PFSK-1 (cell line): ENCODE results near the gene CSNK1G3.

Experiments used
- POLR2AphosphoS5 ChIP-seq: IDR thresholded peaks from 2 replicates; pipeline ENCODE4 v1.6.1; 2012; ENCODE audit warnings: low read depth, mild to moderate bottlenecking, control low read depth, low read length, moderate library complexity
- SIN3A ChIP-seq: IDR thresholded peaks from 2 replicates; pipeline ENCODE4 v1.6.1; 2012; ENCODE audit warnings: mild to moderate bottlenecking, low read length, moderate library complexity, borderline replicate concordance; ENCODE audit not compliant: insufficient read depth
- TF ChIP-seq, protein P1 (sequence below), 2 experiments: IDR thresholded peaks; 2 replicates each; pipeline versions ENCODE4 v1.6.1 to v1.8.0; 2011 to 2012; ENCODE audit warnings: low read depth in 2 of 2, low read length in 2 of 2, control low read depth in 1 of 2, inconsistent platforms in 1 of 2, mild to moderate bottlenecking in 1 of 2, moderate library complexity in 1 of 2; ENCODE audit not compliant: insufficient read depth in 1 of 2

- TF ChIP-seq POLR2AphosphoS5 (no peak), SIN3A (no peak)
- TF ChIP-seq, protein P1, sequence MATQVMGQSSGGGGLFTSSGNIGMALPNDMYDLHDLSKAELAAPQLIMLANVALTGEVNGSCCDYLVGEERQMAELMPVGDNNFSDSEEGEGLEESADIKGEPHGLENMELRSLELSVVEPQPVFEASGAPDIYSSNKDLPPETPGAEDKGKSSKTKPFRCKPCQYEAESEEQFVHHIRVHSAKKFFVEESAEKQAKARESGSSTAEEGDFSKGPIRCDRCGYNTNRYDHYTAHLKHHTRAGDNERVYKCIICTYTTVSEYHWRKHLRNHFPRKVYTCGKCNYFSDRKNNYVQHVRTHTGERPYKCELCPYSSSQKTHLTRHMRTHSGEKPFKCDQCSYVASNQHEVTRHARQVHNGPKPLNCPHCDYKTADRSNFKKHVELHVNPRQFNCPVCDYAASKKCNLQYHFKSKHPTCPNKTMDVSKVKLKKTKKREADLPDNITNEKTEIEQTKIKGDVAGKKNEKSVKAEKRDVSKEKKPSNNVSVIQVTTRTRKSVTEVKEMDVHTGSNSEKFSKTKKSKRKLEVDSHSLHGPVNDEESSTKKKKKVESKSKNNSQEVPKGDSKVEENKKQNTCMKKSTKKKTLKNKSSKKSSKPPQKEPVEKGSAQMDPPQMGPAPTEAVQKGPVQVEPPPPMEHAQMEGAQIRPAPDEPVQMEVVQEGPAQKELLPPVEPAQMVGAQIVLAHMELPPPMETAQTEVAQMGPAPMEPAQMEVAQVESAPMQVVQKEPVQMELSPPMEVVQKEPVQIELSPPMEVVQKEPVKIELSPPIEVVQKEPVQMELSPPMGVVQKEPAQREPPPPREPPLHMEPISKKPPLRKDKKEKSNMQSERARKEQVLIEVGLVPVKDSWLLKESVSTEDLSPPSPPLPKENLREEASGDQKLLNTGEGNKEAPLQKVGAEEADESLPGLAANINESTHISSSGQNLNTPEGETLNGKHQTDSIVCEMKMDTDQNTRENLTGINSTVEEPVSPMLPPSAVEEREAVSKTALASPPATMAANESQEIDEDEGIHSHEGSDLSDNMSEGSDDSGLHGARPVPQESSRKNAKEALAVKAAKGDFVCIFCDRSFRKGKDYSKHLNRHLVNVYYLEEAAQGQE (IDR thresholded peaks at IDR 0.05; ENCODE audit: insufficient read depth in 1 of 2, low read depth in 2 of 2, low read length in 2 of 2), result no peak
Measured at GRCh38 chr5:123520677-123521247, 8.8 kb downstream of the CSNK1G3 start.
